IMR-90 (cell line): ENCODE measurements around the gene ANKRD6.

Source experiments
- BHLHE40 ChIP-seq: fragments of 150-350 bp; IDR thresholded peaks from 2 replicates; pipeline ENCODE4 v1.6.1; 2016; ENCODE audit warnings: mild to moderate bottlenecking, low read depth, low read length
- CHD1 ChIP-seq: IDR thresholded peaks from 2 replicates; pipeline ENCODE4 v1.6.1; 2012; ENCODE audit warnings: low read depth, low read length, improper control_type of control experiment
- FOS ChIP-seq: fragments of 150-350 bp; IDR thresholded peaks from 2 replicates; pipeline ENCODE4 v1.6.1; 2016; ENCODE audit warnings: low read depth, low read length
- MAFK ChIP-seq: IDR thresholded peaks from 2 replicates; pipeline ENCODE4 v1.6.1; 2012; ENCODE audit warnings: low read depth, low read length, improper control_type of control experiment
- MXI1 ChIP-seq: IDR thresholded peaks from 2 replicates; pipeline ENCODE4 v1.6.1; 2012; ENCODE audit warnings: low read depth, mild to moderate bottlenecking, low read length, moderate library complexity, borderline replicate concordance
- NFE2L2 ChIP-seq: fragments of 150-350 bp; IDR thresholded peaks from 2 replicates; pipeline ENCODE4 v1.6.1; 2016; ENCODE audit warnings: low read depth, mild to moderate bottlenecking, low read length
- POLR2A ChIP-seq: IDR thresholded peaks from 2 replicates; pipeline ENCODE4 v1.6.1; 2012; ENCODE audit warnings: mild to moderate bottlenecking, low read depth, low read length
- RAD21 ChIP-seq: IDR thresholded peaks from 2 replicates; pipeline ENCODE4 v1.6.1; 2012; ENCODE audit warnings: low read length, improper control_type of control experiment
- RCOR1 ChIP-seq: IDR thresholded peaks from 2 replicates; pipeline ENCODE4 v1.6.1; 2012; ENCODE audit warnings: mild to moderate bottlenecking, low read length, improper control_type of control experiment; ENCODE audit not compliant: insufficient replicate concordance
- RFX5 ChIP-seq: IDR thresholded peaks from 2 replicates; pipeline ENCODE4 v1.8.0; 2012; ENCODE audit warnings: low read depth, mild to moderate bottlenecking, low read length, moderate library complexity
- TF ChIP-seq, protein P1 (sequence below): conservative IDR thresholded peaks from 2 replicates; pipeline ENCODE4 v1.5.1; 2012; ENCODE audit warnings: mild to moderate bottlenecking, low read depth, low read length, improper control_type of control experiment
- TF ChIP-seq, protein P2 (sequence below): fragments of 150-350 bp; IDR thresholded peaks from 2 replicates; pipeline ENCODE4 v1.6.1; 2017; ENCODE audit warnings: mild to moderate bottlenecking, antibody characterized with exemption, low read length, low read depth
- TF ChIP-seq, protein P3 (sequence below): fragments of 150-350 bp; IDR thresholded peaks from 2 replicates; pipeline ENCODE4 v1.6.1; 2016; ENCODE audit warnings: low read depth, mild to moderate bottlenecking, low read length, moderate library complexity, borderline replicate concordance

DNA sequence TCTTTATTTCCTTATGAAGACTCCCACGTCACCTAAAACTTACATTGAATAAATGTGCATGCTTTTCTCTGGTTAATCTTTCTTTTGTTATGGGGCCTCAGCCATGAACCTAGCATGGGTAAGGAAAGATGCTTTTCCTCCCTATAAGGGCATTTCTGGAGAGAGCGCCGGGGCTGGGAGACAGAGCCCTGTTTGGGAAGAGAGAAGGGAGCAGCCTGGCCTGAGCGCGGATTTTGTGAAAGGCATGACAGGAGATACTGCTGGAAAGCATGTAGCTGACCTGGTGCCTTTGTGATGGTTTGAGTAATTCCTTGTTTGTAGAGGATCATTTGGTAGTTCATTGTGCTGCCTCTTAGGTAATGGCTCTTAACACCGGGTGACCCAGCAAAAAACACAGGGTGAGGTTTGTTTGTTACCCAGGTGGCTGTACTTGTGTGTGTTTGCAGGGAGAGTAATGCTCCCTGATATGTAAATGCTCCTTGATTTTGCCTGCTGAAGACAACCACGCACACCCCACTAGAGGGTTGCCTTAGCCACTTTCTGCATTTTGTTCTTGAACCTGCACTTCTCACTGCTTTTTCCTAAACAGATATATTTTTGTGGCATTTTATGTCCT, 59.2 kb downstream of the ANKRD6 start:
- TF ChIP-seq POLR2A (no peak), BHLHE40 (no peak), MAFK (no peak), RAD21 (no peak), RFX5 (no peak), NFE2L2 (no peak), MXI1 (no peak), RCOR1 (no peak), FOS (no peak), CHD1 (no peak)
- TF ChIP-seq, protein P1, sequence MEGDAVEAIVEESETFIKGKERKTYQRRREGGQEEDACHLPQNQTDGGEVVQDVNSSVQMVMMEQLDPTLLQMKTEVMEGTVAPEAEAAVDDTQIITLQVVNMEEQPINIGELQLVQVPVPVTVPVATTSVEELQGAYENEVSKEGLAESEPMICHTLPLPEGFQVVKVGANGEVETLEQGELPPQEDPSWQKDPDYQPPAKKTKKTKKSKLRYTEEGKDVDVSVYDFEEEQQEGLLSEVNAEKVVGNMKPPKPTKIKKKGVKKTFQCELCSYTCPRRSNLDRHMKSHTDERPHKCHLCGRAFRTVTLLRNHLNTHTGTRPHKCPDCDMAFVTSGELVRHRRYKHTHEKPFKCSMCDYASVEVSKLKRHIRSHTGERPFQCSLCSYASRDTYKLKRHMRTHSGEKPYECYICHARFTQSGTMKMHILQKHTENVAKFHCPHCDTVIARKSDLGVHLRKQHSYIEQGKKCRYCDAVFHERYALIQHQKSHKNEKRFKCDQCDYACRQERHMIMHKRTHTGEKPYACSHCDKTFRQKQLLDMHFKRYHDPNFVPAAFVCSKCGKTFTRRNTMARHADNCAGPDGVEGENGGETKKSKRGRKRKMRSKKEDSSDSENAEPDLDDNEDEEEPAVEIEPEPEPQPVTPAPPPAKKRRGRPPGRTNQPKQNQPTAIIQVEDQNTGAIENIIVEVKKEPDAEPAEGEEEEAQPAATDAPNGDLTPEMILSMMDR, result no peak
- TF ChIP-seq, protein P2, sequence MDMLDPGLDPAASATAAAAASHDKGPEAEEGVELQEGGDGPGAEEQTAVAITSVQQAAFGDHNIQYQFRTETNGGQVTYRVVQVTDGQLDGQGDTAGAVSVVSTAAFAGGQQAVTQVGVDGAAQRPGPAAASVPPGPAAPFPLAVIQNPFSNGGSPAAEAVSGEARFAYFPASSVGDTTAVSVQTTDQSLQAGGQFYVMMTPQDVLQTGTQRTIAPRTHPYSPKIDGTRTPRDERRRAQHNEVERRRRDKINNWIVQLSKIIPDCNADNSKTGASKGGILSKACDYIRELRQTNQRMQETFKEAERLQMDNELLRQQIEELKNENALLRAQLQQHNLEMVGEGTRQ, result no peak
- TF ChIP-seq, protein P3, sequence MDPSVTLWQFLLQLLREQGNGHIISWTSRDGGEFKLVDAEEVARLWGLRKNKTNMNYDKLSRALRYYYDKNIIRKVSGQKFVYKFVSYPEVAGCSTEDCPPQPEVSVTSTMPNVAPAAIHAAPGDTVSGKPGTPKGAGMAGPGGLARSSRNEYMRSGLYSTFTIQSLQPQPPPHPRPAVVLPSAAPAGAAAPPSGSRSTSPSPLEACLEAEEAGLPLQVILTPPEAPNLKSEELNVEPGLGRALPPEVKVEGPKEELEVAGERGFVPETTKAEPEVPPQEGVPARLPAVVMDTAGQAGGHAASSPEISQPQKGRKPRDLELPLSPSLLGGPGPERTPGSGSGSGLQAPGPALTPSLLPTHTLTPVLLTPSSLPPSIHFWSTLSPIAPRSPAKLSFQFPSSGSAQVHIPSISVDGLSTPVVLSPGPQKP, result no peak
